ENCODE data around the gene BANP. TPM values are rescaled to one million over a fixed set of nuclear protein-coding genes. Genes with fewer than 3 reads are reported as not detected.
"Not testable (repeated sequence)": the region's sequence is repeated elsewhere in the genome, so short reads cannot be mapped to it uniquely, and the experiment has no call there.

Gene BANP
- total RNA-seq, 3 donors from 2014 or later: 21.9 to 45.4 (median 32.4) TPM

DNA sequence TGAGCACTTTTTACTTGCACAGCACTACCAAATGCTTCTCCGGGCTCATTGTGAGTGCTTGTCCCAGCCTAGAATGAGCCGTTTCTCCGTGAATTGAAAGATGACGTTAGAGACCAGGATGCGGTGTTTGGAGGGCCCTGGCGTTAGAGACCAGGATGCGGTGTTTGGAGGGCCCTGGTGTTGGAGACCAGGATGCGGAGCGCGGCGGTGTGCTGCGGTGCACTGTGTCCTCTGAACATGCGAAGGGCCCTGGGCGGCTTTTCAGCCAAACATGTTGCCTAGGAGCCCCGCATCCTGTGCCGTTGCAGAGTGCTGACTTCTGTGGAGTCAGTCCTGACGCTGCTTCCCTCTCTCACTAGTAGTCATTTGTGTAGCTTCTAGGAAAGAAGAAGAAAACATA is 42.7 kb downstream of the BANP start:
- intact Hi-C loops (cut with DNase I; ENCODE audit: low total_unique reads): no loop called here
- no peak for DNase-seq (ENCODE audit: low spot score in 2 of 2)
- TF ChIP-seq POLR2AphosphoS5 (IDR thresholded peaks at IDR 0.05): no peak
- Histone ChIP-seq H3K9me3 (no peaks in the 10 kb centered on the region), H3K4me3 (no peak overlapping the region), H3K4me1 (no peaks in the 10 kb centered on the region), H3K27me3 (no peaks in the 10 kb centered on the region), H3K27ac (no peak overlapping the region), H3K36me3 (no peaks in the 10 kb centered on the region)

DNA sequence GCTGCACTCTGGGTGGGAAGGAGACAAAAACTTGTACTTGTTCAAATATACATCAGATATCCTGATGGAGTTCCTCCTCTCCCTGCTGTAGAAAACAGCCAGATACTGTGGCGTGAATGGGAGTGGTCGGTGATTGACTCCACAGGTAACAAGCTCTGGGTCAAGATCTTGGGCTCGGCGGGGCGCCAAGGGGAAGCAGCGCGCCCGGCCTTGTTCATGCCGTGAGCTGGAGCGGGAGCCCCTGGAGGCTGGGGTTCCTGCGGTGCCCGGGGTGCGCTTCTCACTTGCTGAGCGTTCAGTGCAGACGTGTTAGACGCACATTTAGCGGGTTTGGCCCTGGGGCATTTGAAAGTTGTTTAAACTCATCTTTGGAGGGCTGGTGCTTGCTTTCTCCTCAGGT is 44.4 kb downstream of the BANP start:
- TF ChIP-seq, protein P1, sequence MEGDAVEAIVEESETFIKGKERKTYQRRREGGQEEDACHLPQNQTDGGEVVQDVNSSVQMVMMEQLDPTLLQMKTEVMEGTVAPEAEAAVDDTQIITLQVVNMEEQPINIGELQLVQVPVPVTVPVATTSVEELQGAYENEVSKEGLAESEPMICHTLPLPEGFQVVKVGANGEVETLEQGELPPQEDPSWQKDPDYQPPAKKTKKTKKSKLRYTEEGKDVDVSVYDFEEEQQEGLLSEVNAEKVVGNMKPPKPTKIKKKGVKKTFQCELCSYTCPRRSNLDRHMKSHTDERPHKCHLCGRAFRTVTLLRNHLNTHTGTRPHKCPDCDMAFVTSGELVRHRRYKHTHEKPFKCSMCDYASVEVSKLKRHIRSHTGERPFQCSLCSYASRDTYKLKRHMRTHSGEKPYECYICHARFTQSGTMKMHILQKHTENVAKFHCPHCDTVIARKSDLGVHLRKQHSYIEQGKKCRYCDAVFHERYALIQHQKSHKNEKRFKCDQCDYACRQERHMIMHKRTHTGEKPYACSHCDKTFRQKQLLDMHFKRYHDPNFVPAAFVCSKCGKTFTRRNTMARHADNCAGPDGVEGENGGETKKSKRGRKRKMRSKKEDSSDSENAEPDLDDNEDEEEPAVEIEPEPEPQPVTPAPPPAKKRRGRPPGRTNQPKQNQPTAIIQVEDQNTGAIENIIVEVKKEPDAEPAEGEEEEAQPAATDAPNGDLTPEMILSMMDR (IDR thresholded peaks at IDR 0.05): no peak
- TF ChIP-seq POLR2A (IDR thresholded peaks at IDR 0.05) (no peak), POLR2AphosphoS5 (IDR thresholded peaks at IDR 0.05) (no peak)
- DNase-seq (ENCODE audit: low spot score in 2 of 2): no peak
- H3K9me3 ChIP-seq: no peaks in the 10 kb centered on the region
- intact Hi-C loops (cut with DNase I; ENCODE audit: low total_unique reads): no loop called here
- H3K4me3 ChIP-seq: no peak overlapping the region
- no peaks in the 10 kb centered on the region for H3K36me3 ChIP-seq
- H3K27me3 ChIP-seq: no peaks in the 10 kb centered on the region
- no peak overlapping the region for H3K27ac ChIP-seq
- H3K4me1 ChIP-seq: no peaks in the 10 kb centered on the region

DNA sequence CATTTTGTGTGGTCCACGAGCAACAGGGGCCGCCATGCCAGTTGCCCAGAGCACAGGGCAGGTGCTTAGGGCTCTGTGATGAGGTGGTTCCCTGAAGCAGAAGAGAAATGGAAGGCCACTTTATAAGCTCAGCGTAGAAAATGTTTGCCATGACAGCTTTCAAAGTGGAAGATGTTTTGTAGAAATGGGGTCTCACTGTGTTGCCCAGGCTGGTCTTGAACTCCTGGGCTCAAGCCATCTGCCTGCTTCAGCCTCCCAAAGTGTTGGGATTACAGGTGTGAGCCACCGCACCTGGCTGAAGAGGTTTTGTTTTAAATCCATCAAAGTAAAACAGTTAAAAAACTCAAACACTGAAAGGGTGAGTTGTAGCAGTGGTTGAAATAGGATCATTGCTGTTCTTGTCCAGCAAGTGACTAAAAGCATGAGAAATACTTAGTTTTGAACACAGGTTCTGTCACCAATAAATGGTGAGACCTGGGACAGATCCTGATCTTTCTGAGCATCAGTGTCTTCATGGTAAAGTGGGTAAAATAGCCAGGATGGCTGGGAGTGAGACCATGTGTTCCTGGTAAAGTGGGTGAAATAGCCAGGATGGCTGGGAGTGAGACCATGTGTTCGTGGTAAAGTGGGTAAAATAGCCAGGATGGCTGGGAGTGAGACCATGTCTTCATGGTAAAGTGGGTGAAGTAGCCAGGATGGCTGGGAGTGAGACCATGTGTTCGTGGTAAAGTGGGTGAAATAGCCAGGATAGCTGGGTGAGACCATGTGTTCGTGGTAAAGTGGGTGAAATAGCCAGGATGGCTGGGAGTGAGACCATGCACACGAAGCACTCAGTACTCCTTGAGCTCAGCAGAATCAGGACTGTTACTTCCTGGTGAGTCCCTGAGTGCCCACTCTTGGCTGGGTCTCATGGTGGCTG is 46.0 kb downstream of the BANP start:
- Histone ChIP-seq H3K36me3 (no peaks in the 10 kb centered on the region), H3K27ac (no peak overlapping the region), H3K4me3 (no peak overlapping the region), H3K4me1 (no peaks in the 10 kb centered on the region), H3K9me3 (no peaks in the 10 kb centered on the region), H3K27me3 (no peaks in the 10 kb centered on the region)
- intact Hi-C loops (cut with DNase I; ENCODE audit: low total_unique reads): no loop called here
- no peak for TF ChIP-seq POLR2AphosphoS5 (IDR thresholded peaks at IDR 0.05)
- TF ChIP-seq POLR2A (IDR thresholded peaks at IDR 0.05): no peak
- DNase-seq (ENCODE audit: low spot score in 2 of 2): no peak

DNA sequence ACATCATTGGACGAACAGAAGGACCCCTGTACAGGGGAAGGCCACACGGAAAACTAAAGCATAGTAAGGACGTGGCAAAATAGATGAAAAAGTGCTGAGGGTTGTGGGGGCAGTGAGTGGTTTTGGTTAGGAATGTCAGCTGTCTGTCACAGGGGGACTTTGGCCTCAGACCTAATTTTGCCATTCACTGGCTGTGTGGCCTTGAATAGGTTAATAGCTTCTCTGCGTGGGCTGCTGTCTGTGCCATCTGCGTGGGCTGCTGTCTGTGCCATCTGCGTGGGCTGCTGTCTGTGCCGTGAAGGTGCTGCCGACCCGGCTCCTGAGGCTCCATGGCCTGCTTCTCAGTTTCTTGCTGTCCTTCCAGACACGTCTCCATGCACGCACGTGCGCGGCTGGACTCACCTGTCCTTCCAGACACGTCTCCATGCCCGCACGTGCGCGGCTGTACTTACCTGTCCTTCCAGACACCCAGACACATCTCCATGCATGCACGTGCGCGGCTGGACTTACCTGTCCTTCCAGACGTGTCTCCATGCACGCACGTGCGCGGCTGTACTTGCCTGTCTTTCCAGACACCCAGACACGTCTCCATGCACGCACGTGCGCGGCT is 47.1 kb downstream of the BANP start:
- intact Hi-C loops (cut with DNase I; ENCODE audit: low total_unique reads): not testable (repeated sequence)

DNA sequence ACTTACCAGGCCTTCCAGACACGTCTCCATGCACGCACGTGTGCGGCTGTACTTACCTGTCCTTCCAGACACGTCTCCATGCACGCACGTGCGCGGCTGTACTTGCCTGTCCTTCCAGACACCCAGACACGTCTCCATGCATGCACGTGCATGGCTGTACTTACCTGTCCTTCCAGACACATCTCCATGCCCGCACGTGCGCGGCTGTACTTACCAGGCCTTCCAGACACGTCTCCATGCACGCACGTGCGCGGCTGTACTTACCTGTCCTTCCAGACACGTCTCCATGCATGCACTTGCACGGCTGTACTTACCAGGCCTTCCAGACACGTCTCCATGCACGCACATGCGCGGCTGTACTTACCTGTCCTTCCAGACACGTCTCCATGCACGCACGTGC is 47.8 kb downstream of the BANP start:
- H3K27me3 ChIP-seq; H3K9me3 ChIP-seq; H3K36me3 ChIP-seq; H3K27ac ChIP-seq; DNase-seq (ENCODE audit: low spot score in 2 of 2); H3K4me3 ChIP-seq; intact Hi-C loops (cut with DNase I; ENCODE audit: low total_unique reads); H3K4me1 ChIP-seq: not testable (repeated sequence)

More for the DNA sequence above, 47.1 kb downstream of the BANP start:
- not testable (repeated sequence) for H3K4me3 ChIP-seq; DNase-seq (ENCODE audit: low spot score in 2 of 2); H3K27me3 ChIP-seq; H3K36me3 ChIP-seq; H3K9me3 ChIP-seq; H3K4me1 ChIP-seq; H3K27ac ChIP-seq

DNA sequence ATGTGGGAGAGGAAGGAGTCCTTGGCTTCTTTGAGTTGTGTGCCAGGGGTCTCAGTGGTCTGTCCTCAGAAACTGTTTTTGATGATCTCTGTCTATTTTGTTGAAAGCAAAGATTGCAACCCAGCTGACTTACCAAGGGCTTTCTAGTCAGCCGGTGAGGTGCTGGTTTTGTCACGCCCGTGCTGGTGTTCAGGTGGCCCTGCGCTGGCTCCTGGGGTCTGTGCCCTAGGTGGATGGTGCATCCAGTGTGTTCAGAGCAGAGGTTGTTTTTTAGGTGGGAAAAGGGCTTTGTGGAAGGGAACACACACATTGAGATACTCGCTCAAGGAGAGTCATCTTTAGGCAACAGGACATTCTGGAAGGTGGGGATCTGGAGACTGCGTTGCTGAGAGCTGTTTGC is 51.0 kb downstream of the BANP start:
- no peaks in the 10 kb centered on the region for H3K9me3 ChIP-seq
- intact Hi-C loops (cut with DNase I; ENCODE audit: low total_unique reads): no loop called here
- no peaks in the 10 kb centered on the region for H3K27me3 ChIP-seq
- H3K4me1 ChIP-seq: no peaks in the 10 kb centered on the region
- no peaks in the 10 kb centered on the region for H3K36me3 ChIP-seq
- TF ChIP-seq POLR2A (IDR thresholded peaks at IDR 0.05) (no peak), POLR2AphosphoS5 (IDR thresholded peaks at IDR 0.05) (no peak)
- TF ChIP-seq, protein P1 (IDR thresholded peaks at IDR 0.05): no peak
- H3K27ac ChIP-seq: no peak overlapping the region
- no peak overlapping the region for H3K4me3 ChIP-seq
- DNase-seq (ENCODE audit: low spot score in 2 of 2): no peak

DNA sequence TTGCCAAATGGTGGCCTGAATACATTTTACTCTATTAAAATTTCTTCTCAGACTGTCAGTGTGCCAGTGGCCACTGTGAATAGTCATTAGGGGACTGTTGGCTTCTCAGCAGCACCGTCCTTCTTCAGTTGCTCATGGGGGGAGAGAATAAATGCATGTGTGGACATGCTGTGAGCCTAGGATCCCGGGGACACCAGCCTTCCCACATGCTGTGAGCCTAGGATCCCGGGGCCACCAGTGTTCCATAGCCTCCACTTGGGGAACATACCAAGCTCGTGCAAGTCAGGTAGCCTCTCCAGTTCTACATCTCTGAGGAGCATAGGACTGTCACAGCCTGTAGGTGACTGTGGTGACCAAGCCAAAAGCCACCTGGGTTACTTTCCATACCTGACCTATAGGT is 51.5 kb downstream of the BANP start:
- TF ChIP-seq, protein P1 (IDR thresholded peaks at IDR 0.05): no peak
- TF ChIP-seq POLR2AphosphoS5 (IDR thresholded peaks at IDR 0.05) (no peak), POLR2A (IDR thresholded peaks at IDR 0.05) (no peak)
- intact Hi-C loops (cut with DNase I; ENCODE audit: low total_unique reads): no loop called here
- DNase-seq (ENCODE audit: low spot score in 2 of 2): no peak
- Histone ChIP-seq H3K27me3 (no peaks in the 10 kb centered on the region), H3K9me3 (no peaks in the 10 kb centered on the region), H3K4me1 (no peaks in the 10 kb centered on the region), H3K36me3 (no peaks in the 10 kb centered on the region), H3K4me3 (no peak overlapping the region), H3K27ac (no peak overlapping the region)

Data from breast epithelium (tissue), 4 donors.